ENCODE measurements around the gene EVX1. TPM values are rescaled to one million over a fixed set of nuclear protein-coding genes. Genes with fewer than 3 reads are reported as not detected.

Gene EVX1
- total RNA-seq, 1 experiment from 2014 or later: not detected

- Histone ChIP-seq H3K4me1 (ENCODE audit: insufficient read depth, low read length) (0 out of 2 replicates have a peak, but pooled peaks cover 2% of the 10 kb centered on the region), H3K14ac (ENCODE audit: insufficient read depth, low read length) (no peak overlapping the region), H3K4ac (ENCODE audit: low read depth, low read length) (no peak overlapping the region), H2BK20ac (ENCODE audit: low read depth, low read length, poor library complexity, severe bottlenecking) (no peak overlapping the region), H2AFZ (ENCODE audit: low read length) (no peak overlapping the region), H4K5ac (ENCODE audit: insufficient read length, low read depth, low read length) (no peak overlapping the region), H3K9ac (ENCODE audit: extremely low read depth, insufficient read length, low read length) (no peak overlapping the region), H2BK15ac (ENCODE audit: low read depth, low read length) (no peak overlapping the region), H2AK5ac (ENCODE audit: insufficient read length, low read length) (no peak overlapping the region), H4K20me1 (ENCODE audit: control insufficient read depth, insufficient read depth, insufficient read length) (peaks cover 3% of the 10 kb centered on the region), H3K79me2 (ENCODE audit: insufficient read depth, low read length) (no peaks in the 10 kb centered on the region), H3K27ac (ENCODE audit: insufficient read length, low read depth, low read length) (no peak overlapping the region), H3K4me2 (ENCODE audit: insufficient read depth, insufficient read length, low read length) (no peak overlapping the region), H3K9me3 (ENCODE audit: control insufficient read depth, low read depth, low read length) (no peaks in the 10 kb centered on the region), H3T11ph (ENCODE audit: low read length) (no peak overlapping the region), H4K91ac (ENCODE audit: insufficient read length, low read depth, low read length) (no peak overlapping the region), H2BK5ac (ENCODE audit: insufficient read length, low read length) (no peak overlapping the region), H3K79me1 (ENCODE audit: insufficient read depth, low read depth, low read length, poor library complexity, severe bottlenecking) (no peaks in the 10 kb centered on the region), H3K23me2 (ENCODE audit: insufficient read length, low read depth, low read length, poor library complexity, severe bottlenecking) (peaks cover 3% of the 10 kb centered on the region), H3K18ac (ENCODE audit: insufficient read length, low read depth, low read length) (no peak overlapping the region), H4K8ac (replicated peaks; ENCODE audit: insufficient read length, low read depth, low read length) (no peak overlapping the region), H3K27me3 (ENCODE audit: insufficient read depth, low read length) (peaks cover 100% of the 10 kb centered on the region), H3K23ac (ENCODE audit: insufficient read length, low read depth, low read length) (no peak overlapping the region), H3K56ac (ENCODE audit: insufficient read length, low read depth, low read length) (no peak overlapping the region), H2BK120ac (ENCODE audit: low read depth, low read length, poor library complexity, severe bottlenecking) (no peak overlapping the region), H2BK12ac (ENCODE audit: insufficient read length, low read depth, low read length) (no peak overlapping the region)
- 0 out of 7 replicates have a peak, but pooled peaks cover 0 to 1% (median 0%) of the 10 kb centered on the region in 3 experiments for H3K36me3 Mint-ChIP-seq (ENCODE audit: insufficient read depth in 1 of 3, low read depth in 3 of 3)
- no peak for TF ChIP-seq CTCF (conservative IDR thresholded peaks at IDR 0.05)
- H3K27me3 Mint-ChIP-seq (ENCODE audit: low read depth): peaks cover 100% of the 10 kb centered on the region
- DNase-seq: no peak
- no CpG with 5 or more reads among the region's 7 CpGs for WGBS (ENCODE audit: extremely low coverage, insufficient read length, low lambda C conversion rate)
- peaks cover 4 to 16% of the 10 kb centered on the region in 2 experiments; a peak in 2 of 5 replicates for H3K9me3 Mint-ChIP-seq
- no peak overlapping the region for H3K4me3 Mint-ChIP-seq
- peaks cover 22 to 53% of the 10 kb centered on the region in 2 experiments for H3K4me1 Mint-ChIP-seq
- H3K27ac Mint-ChIP-seq: no peak overlapping the region
Measured at GRCh38 chr7:27247000-27247399, 4.4 kb downstream of the EVX1 start.
